GM20000 (cell line): ENCODE measurements around the gene ZNF511.

Experiments
- DNase-seq: peaks from one replicate; pipeline ENCODE4 v3.0.0; 2012; ENCODE audit warnings: low spot score
- TF ChIP-seq, protein P1 (sequence below): IDR thresholded peaks from 2 replicates; pipeline ENCODE4 v1.5.1; 2012; ENCODE audit warnings: mild to moderate bottlenecking, control low read depth; ENCODE audit errors: extremely low read depth, missing control alignments

Gene ZNF511

DNA sequence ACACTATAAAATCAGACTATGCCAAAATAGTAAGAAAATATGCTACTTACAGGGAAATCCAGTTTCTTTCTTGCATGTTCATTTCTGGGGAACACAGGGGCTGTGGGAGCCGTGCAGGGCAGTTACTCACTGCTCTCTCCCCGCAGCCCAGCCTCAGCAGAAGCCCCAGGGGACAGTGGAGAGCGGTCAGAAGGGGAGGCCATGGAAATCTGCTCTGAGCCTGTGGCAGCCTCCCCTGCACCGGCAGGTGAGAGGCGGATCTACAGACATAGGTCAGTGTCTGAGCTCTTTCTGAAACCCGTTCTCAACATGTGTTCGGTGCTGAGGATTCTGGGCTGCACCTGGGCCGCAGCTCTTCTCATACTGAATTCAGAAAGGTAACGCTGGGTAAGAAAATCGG, 2.9 kb downstream of the ZNF511 start:
- no peak for DNase-seq
- TF ChIP-seq, protein P1, sequence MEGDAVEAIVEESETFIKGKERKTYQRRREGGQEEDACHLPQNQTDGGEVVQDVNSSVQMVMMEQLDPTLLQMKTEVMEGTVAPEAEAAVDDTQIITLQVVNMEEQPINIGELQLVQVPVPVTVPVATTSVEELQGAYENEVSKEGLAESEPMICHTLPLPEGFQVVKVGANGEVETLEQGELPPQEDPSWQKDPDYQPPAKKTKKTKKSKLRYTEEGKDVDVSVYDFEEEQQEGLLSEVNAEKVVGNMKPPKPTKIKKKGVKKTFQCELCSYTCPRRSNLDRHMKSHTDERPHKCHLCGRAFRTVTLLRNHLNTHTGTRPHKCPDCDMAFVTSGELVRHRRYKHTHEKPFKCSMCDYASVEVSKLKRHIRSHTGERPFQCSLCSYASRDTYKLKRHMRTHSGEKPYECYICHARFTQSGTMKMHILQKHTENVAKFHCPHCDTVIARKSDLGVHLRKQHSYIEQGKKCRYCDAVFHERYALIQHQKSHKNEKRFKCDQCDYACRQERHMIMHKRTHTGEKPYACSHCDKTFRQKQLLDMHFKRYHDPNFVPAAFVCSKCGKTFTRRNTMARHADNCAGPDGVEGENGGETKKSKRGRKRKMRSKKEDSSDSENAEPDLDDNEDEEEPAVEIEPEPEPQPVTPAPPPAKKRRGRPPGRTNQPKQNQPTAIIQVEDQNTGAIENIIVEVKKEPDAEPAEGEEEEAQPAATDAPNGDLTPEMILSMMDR: no peak

DNA sequence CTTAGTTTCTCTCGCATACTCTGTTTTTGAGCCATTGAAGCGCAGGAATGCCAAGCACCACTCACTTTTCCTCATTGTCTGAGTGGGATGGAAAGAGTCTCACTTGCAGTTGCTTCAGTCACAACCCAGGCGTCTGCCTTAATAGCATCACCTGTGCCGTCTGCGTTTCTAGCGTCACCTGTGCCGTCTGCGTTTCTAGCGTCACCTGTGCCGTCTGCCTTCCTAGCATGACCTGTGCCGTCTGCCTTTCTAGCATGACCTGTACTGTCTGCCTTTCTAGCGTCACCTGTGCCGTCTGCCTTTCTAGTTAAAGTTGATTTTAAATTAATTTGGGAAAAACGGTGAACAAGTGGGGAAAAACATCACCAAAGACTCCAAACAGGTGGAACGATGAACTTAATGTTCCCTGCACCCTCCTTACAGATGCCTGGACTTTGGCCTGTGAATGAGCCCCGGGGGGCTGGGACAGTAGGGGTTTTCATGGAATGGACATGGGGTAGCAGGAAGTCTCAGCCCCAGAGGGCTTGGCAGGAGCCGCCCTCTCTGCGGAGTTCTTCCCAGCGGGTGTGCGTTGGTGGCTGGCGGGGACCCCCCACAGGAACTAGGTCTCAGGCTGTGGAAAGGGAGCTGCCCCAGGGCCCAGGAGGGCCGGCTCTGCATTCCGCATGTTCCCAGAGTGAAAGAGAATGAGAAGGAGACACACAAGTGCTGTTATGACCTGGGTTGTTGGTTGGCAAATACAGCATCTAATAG, 3.5 kb downstream of the ZNF511 start:
- DNase-seq: no peak
- TF ChIP-seq, protein P1: no peak

DNA sequence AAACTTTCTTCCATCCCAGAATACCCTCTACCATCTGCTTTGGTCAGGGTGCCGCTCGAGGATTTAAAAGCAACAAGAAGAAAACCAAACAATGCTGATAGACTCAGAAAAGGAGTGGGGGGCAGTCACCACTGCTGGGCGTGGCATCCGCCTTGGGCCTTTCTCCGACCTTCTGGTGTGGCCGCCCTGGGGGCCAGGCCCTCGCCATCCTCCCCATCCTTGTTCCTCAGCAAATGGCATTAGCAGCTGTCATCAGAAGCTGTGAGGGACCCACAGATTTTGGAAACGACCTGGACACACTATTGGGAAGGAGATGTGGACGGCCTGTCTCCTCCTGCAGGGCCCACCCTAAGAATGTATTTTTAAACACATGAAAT, 4.0 kb downstream of the ZNF511 start:
- no peak for DNase-seq
- TF ChIP-seq, protein P1: no peak

DNA sequence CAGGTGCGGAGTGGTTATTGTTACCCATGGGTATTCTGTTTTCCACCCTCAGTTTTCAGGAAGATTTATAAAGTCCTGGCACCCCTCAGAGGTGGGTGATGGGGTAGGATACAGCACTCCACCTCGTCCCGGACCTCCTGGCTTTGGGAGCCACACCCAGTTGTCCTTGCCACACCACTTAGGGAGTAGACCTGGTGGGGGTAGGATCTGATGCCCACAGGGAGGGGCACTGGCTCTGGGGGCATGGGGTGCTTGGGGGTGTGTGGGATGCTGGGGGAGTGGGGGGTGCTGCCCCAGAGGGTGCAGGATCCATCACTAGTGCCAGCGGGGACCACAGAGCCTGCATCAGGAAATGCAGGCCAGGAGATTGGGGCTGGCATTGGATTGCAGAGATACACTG, 4.5 kb downstream of the ZNF511 start:
- TF ChIP-seq, protein P1: no peak
- DNase-seq: no peak

DNA sequence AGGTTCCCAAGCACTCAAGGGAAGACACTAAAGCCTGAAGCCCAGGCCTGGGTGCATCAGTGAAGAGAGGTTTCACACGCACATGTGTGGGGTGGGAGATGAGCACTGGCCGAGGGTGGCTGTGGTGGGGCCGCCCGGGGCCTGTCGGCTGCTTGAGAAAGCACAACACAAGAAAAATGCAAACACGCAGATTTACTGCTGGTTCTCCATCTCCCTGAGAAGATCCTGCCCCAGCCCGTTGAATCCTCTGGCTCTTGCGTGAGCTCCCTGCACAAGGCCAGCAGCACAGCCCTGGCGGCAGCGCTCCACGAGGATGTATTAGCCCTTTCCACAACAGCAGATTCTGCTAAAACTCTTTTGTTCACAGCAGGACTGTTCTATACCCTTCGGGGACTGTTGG, 6.2 kb downstream of the ZNF511 start:
- TF ChIP-seq, protein P1: no peak
- DNase-seq: no peak

DNA sequence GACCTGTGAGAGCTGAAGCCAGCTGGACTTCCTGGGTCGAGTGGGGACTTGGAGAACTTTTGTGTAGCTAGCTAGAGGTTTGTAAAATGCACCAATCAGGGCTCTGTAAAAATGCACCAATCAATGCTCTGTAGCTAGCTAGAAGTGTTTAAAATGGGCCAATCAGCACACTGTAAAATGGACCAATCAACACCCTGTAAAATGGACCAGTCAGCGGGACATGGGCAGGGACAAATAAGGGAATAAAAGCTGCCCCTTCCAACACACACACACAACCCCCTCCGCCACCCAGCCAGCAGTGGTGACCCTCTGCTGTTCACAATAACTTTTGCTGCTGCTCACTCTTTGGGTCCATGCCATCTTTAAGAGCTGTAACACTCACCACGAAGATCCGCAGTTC, 7.1 kb downstream of the ZNF511 start:
- no peak for DNase-seq

DNA sequence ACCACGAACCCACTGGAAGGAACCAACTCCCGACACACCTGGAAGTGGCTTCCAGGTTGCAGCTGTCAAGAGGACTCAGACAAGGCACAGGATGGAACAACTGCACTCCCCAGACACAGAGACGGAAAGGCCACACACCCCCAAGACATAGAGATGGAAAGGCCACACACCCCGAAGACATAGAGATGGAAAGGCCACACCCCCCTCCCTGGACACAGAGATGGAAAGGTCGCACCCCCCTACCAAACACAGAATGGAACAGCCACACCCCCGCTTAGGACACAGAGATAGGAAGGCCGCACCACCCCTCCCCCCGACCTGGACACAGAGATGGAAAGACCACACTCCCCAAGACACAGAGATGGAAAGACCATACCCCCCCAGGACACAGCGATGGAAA, 7.6 kb downstream of the ZNF511 start:
- no peak for DNase-seq
- TF ChIP-seq, protein P1: no peak

More for the DNA sequence above, 7.1 kb downstream of the ZNF511 start:
- TF ChIP-seq, protein P1: no peak
